ENCODE results near the gene RAB3C.

RAB3C gene

DNA sequence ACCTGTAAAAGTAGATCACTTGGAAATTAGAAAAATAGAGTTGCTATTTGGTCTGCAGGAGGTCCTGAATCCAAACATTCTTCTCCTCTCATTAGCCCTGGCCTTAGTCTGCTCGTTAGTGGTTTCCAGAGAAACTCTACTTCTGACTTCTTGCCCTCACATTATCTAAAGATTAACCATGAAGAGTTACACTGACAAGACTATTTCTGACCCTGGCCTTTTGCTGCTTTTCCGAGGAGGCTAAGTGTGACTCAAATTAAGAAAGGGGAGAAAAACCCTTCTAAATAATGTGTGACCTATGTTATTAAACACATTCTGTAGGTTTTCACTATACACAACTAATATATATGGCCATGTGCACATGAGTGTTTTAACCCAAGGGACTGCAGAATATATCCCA, 302.4 kb downstream of the RAB3C start:
- H4K20me1 ChIP-seq (ENCODE audit: insufficient read depth, low read length): no peaks in the 10 kb centered on the region
- H3K27me3 ChIP-seq (ENCODE audit: low read depth, low read length): no peaks in the 10 kb centered on the region
- H3K4me1 ChIP-seq (ENCODE audit: low read length): peaks cover 15% of the 10 kb centered on the region
- TF ChIP-seq EZH2phosphoT487 (IDR thresholded peaks at IDR 0.05; ENCODE audit: low read depth): no peak
- TF ChIP-seq, protein P1, sequence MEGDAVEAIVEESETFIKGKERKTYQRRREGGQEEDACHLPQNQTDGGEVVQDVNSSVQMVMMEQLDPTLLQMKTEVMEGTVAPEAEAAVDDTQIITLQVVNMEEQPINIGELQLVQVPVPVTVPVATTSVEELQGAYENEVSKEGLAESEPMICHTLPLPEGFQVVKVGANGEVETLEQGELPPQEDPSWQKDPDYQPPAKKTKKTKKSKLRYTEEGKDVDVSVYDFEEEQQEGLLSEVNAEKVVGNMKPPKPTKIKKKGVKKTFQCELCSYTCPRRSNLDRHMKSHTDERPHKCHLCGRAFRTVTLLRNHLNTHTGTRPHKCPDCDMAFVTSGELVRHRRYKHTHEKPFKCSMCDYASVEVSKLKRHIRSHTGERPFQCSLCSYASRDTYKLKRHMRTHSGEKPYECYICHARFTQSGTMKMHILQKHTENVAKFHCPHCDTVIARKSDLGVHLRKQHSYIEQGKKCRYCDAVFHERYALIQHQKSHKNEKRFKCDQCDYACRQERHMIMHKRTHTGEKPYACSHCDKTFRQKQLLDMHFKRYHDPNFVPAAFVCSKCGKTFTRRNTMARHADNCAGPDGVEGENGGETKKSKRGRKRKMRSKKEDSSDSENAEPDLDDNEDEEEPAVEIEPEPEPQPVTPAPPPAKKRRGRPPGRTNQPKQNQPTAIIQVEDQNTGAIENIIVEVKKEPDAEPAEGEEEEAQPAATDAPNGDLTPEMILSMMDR (IDR thresholded peaks at IDR 0.05; ENCODE audit: low read depth, low read length): no peak
- no peaks in the 10 kb centered on the region for H3K36me3 ChIP-seq (replicated peaks; ENCODE audit: low read depth, low read length)
- no peak overlapping the region for H3K27ac ChIP-seq (ENCODE audit: low read length)
- no peaks in the 10 kb centered on the region for H3K9me3 ChIP-seq (ENCODE audit: insufficient read depth, low read length)
- peak overlapping the region; percentile 11; the same call in 1 of the 2 replicates for H3K4me2 ChIP-seq (ENCODE audit: low read length)
- no peaks in the 10 kb centered on the region for H3K79me2 ChIP-seq (ENCODE audit: low read length)
- no peak overlapping the region for H2AFZ ChIP-seq (ENCODE audit: low read depth, low read length)
- no peak overlapping the region for H3K9ac ChIP-seq (ENCODE audit: low read length)
- H3K4me3 ChIP-seq (ENCODE audit: low read length): no peak overlapping the region

DNA sequence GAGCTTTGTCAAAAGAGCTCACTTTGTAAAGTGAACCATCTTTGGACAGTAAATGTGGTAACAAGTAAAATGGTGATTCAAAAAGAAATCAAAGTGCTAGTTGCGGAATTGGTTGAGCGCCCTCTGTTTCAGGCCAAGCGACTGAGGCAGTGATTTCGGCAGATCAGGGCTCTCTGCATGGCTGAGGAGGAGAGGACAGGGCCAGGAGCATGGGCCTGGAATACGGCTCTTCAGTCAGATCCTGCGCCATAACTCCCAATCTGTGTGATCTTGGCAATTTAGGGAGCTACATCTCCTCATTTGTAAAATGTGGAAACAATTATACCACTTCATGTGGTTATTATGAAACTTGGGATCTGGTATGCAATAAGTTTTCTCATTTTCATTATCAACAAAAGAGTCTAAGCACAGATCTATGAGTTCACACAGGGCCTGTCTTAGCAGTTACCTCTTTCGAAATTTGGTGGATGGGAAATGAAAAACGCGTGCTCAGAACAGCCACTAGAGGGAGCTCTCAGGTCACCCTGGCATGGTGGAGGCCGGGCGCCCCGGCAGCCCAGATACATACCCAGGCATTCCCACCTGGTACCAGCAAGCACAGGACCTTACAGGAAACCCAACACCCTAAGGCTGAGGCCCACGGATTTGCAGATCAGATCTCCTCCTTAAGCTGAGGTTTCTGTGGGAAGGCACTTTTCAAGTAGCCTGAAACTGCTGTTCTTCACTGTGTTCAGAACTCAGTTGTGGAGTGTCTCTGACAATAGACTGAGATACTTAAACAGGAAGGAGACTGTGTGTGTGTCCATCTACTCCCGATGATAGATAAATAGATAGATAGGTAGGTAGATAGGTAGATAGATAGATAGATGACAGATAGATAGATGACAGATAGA, 303.7 kb downstream of the RAB3C start:
- no peaks in the 10 kb centered on the region for H3K79me2 ChIP-seq (ENCODE audit: low read length)
- H2AFZ ChIP-seq (ENCODE audit: low read depth, low read length): peak overlapping the region; percentile 72
- TF ChIP-seq, protein P1 (IDR thresholded peaks at IDR 0.05; ENCODE audit: low read depth, low read length): peak; percentile 75
- TF ChIP-seq EZH2phosphoT487 (IDR thresholded peaks at IDR 0.05; ENCODE audit: low read depth): no peak
- no peak overlapping the region for H3K27ac ChIP-seq (ENCODE audit: low read length)
- H3K9me3 ChIP-seq (ENCODE audit: insufficient read depth, low read length): no peaks in the 10 kb centered on the region
- H3K9ac ChIP-seq (ENCODE audit: low read length): no peak overlapping the region
- H3K4me2 ChIP-seq (ENCODE audit: low read length): peak overlapping the region; percentile 48
- no peaks in the 10 kb centered on the region for H3K27me3 ChIP-seq (ENCODE audit: low read depth, low read length)
- no peaks in the 10 kb centered on the region for H3K36me3 ChIP-seq (replicated peaks; ENCODE audit: low read depth, low read length)
- peaks cover 15% of the 10 kb centered on the region for H3K4me1 ChIP-seq (ENCODE audit: low read length)
- no peaks in the 10 kb centered on the region for H4K20me1 ChIP-seq (ENCODE audit: insufficient read depth, low read length)
- no peak overlapping the region for H3K4me3 ChIP-seq (ENCODE audit: low read length)

- Histone ChIP-seq H3K27me3 (ENCODE audit: low read depth, low read length) (no peaks in the 10 kb centered on the region), H2AFZ (ENCODE audit: low read depth, low read length) (peak overlapping the region; percentile 39; the same call in 1 of the 2 replicates), H3K4me1 (ENCODE audit: low read length) (peaks cover 15% of the 10 kb centered on the region), H3K9ac (ENCODE audit: low read length) (no peak overlapping the region), H3K4me3 (ENCODE audit: low read length) (no peak overlapping the region), H4K20me1 (ENCODE audit: insufficient read depth, low read length) (no peaks in the 10 kb centered on the region), H3K27ac (ENCODE audit: low read length) (no peak overlapping the region), H3K79me2 (ENCODE audit: low read length) (no peaks in the 10 kb centered on the region), H3K36me3 (replicated peaks; ENCODE audit: low read depth, low read length) (no peaks in the 10 kb centered on the region), H3K4me2 (ENCODE audit: low read length) (no peak overlapping the region), H3K9me3 (ENCODE audit: insufficient read depth, low read length) (no peaks in the 10 kb centered on the region)
- TF ChIP-seq, protein P1 (IDR thresholded peaks at IDR 0.05; ENCODE audit: low read depth, low read length): no peak
- no peak for TF ChIP-seq EZH2phosphoT487 (IDR thresholded peaks at IDR 0.05; ENCODE audit: low read depth)
Measured at GRCh38 chr5:58887311-58887710, 304.4 kb downstream of the RAB3C start.

- Histone ChIP-seq H3K27ac (ENCODE audit: low read length) (no peak overlapping the region), H3K4me3 (ENCODE audit: low read length) (no peak overlapping the region), H3K36me3 (replicated peaks; ENCODE audit: low read depth, low read length) (no peaks in the 10 kb centered on the region), H3K4me2 (ENCODE audit: low read length) (no peak overlapping the region), H4K20me1 (ENCODE audit: insufficient read depth, low read length) (no peaks in the 10 kb centered on the region), H3K9me3 (ENCODE audit: insufficient read depth, low read length) (no peaks in the 10 kb centered on the region), H3K27me3 (ENCODE audit: low read depth, low read length) (no peaks in the 10 kb centered on the region), H3K9ac (ENCODE audit: low read length) (no peak overlapping the region), H3K4me1 (ENCODE audit: low read length) (peaks cover 15% of the 10 kb centered on the region), H2AFZ (ENCODE audit: low read depth, low read length) (peak overlapping the region; percentile 39; the same call in 1 of the 2 replicates), H3K79me2 (ENCODE audit: low read length) (no peaks in the 10 kb centered on the region)
- TF ChIP-seq, protein P1 (IDR thresholded peaks at IDR 0.05; ENCODE audit: low read depth, low read length): no peak
- no peak for TF ChIP-seq EZH2phosphoT487 (IDR thresholded peaks at IDR 0.05; ENCODE audit: low read depth)
Measured at GRCh38 chr5:58887721-58888409, 305.0 kb downstream of the RAB3C start.
